Fibroblast of mammary gland (primary cell): Measurements from ENCODE around the gene TUSC7.

Source experiments
- DNase-seq: peaks from one replicate; pipeline ENCODE4 v3.0.0-alpha.2; 2010; ENCODE audit warnings: low read depth
- H3K4me3 ChIP-seq: 2 replicates; pipeline ENCODE4 v1.5.1; 2011; ENCODE audit warnings: low read depth, mild to moderate bottlenecking, low read length, moderate library complexity; ENCODE audit not compliant: control insufficient read depth
- CTCF ChIP-seq: conservative IDR thresholded peaks from 2 replicates; pipeline ENCODE4 v1.5.1; 2011; ENCODE audit warnings: low read depth, low read length, inconsistent platforms; ENCODE audit not compliant: control insufficient read depth, insufficient read depth

The TUSC7 gene

DNA sequence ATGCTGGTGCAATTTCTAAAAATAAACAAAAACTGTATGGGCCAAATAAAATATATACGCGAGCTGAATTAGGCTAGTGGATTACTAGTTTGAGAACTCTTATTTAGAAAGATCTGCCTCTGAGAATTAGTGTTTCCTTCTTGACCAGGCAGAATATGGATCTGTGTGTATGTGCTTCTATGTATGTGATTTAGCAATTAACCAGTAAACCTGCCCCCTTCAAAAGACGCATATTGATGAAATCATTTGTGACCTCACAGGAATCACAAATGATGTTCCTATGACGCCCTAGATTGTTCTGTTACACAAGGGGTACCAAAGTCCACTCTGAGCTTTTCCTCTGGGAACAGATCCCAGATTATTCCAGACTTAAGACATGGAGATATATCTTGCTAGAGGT lies at the start of gene TUSC7:
Gene TUSC7, plus strand, starts transcription at position 301 of the 400 bp plus-strand sequence.
- TF ChIP-seq CTCF = no peak

DNA sequence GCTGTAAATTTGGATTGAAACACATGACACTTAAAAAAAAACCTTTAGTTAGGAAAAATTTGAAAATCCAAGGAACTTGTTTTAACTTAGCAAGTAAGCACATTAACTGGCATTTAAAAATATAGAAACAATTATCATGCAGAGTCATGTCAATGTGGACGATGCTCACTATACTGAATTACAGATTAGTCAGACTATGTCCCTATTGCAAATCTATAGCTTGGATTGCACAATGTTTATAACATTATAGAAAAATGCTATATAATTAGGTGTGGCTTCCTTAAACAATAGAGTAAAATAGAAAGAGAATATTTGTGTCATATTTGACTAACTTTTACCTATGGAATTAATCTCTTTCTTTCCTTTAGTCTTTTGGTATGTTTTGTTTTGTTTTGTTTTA lies 48.4 kb upstream of the TUSC7 start:
- no peak for TF ChIP-seq CTCF
- DNase-seq = no peak
- H3K4me3 ChIP-seq = no peak overlapping the region

More for the DNA sequence above, at the start of gene TUSC7:
- no peak within 1 kb of the TSS for H3K4me3 ChIP-seq
- no peak for DNase-seq

- TF ChIP-seq CTCF = no peak
- H3K4me3 ChIP-seq = no peak overlapping the region
- DNase-seq = no peak
Observed at GRCh38 chr3:116663161-116664110, 46.1 kb upstream of the TUSC7 start.

DNA sequence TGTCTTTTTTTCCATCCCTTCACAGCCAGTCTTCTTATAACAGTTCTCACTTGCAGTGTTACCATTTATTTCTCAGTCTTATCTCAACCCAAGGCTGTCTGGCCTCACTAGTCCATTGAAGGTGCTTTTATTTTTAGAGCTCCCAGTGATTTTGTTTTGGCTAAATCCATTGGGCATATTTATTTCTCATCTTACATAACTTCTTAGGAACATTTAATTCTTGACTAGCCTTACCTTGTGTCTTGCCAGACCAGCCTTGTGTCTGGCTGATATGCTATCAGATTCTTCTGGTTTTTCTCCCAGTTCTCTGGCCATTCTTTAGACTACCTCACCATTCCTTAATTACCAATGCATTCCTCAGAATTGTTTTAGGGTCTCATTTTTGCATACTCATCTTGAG lies 42.3 kb upstream of the TUSC7 start:
- no peak overlapping the region for H3K4me3 ChIP-seq
- no peak for TF ChIP-seq CTCF
- no peak for DNase-seq

GRCh38 chr3:116667791-116668190 lies 41.8 kb upstream of the TUSC7 start:
- no peak for DNase-seq
- TF ChIP-seq CTCF = no peak
- H3K4me3 ChIP-seq = no peak overlapping the region

- no peak for TF ChIP-seq CTCF
- no peak overlapping the region for H3K4me3 ChIP-seq
- no peak for DNase-seq
Observed at GRCh38 chr3:116669576-116669975, 40.0 kb upstream of the TUSC7 start.

DNA sequence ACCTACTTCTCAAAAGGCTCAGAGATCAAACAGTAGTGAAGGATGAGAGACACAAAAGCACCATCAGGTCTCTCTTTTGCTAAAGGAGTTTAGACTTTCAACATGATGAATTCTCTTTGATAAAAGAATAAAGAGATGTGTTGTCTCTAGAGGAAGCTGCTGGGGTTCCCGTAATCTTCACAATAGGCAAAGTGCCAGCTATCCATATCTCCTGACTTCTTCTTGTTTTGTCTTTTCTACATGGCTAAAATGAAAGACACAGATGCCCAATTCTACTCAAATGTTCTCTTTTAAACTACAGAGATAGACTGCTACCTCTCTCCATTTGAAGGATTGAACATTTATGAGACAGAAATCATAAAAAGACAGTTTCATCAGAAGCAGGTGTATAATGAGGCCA lies 38.4 kb upstream of the TUSC7 start:
- DNase-seq = no peak
- H3K4me3 ChIP-seq = no peak overlapping the region
- TF ChIP-seq CTCF = no peak
